Amygdala (tissue), 56 donors: Measurements from ENCODE around the gene DCC.

Experiments used
- DNase-seq, 56 donors: peaks; one replicate each; lab custom pipeline; 2025; lab: John Stamatoyannopoulos, UW

DCC gene

GRCh38 chr18:52339891-52340371 is at the start of gene DCC:
Gene DCC, plus strand, starts transcription at chr18:52340197. Its CDS starts 591 bp downstream, at chr18:52340788.
- DNase-seq = peak in 49 of 56 donors; percentile 7 to 82 (median 41)

- no peak for DNase-seq
Measured at GRCh38 chr18:52310651-52311050, 29.3 kb upstream of the DCC start.

GRCh38 chr18:52311331-52311730 is 28.7 kb upstream of the DCC start:
- no peak for DNase-seq

GRCh38 chr18:52312346-52312745 is 27.7 kb upstream of the DCC start:
- DNase-seq = no peak

GRCh38 chr18:52313213-52313612 is 26.8 kb upstream of the DCC start:
- DNase-seq = no peak

- DNase-seq = no peak
Measured at GRCh38 chr18:52319424-52319983, 20.5 kb upstream of the DCC start.

GRCh38 chr18:52322307-52322706 is 17.7 kb upstream of the DCC start:
- no peak for DNase-seq

- no peak for DNase-seq
Measured at GRCh38 chr18:52323802-52324201, 16.2 kb upstream of the DCC start.

GRCh38 chr18:52325997-52326396 is 14.0 kb upstream of the DCC start:
- DNase-seq = no peak

- no peak for DNase-seq
Measured at GRCh38 chr18:52333860-52334259, 6.1 kb upstream of the DCC start.

- no peak for DNase-seq
Measured at GRCh38 chr18:52334307-52334706, 5.7 kb upstream of the DCC start.

GRCh38 chr18:52334896-52335295 is 5.1 kb upstream of the DCC start:
- DNase-seq = no peak

GRCh38 chr18:52337276-52337675 is 2.7 kb upstream of the DCC start:
- no peak for DNase-seq

GRCh38 chr18:52340406-52341102 is 557 bp downstream of the DCC start:
- DNase-seq = peak in 2 of 56 donors; percentile 26 to 33

- DNase-seq = no peak
Measured at GRCh38 chr18:52341103-52341432, 1.1 kb downstream of the DCC start.

- peak in 35 of 56 donors; percentile 4 to 70 (median 32) for DNase-seq
Measured at GRCh38 chr18:52341608-52342381, 1.8 kb downstream of the DCC start.

GRCh38 chr18:52342456-52342855 is 2.5 kb downstream of the DCC start:
- DNase-seq = peak in 1 of 56 donors; percentile 53

GRCh38 chr18:52343138-52343537 is 3.1 kb downstream of the DCC start:
- DNase-seq = peak in 7 of 56 donors; percentile 1 to 30 (median 12)

- peak in 1 of 56 donors; percentile 1 for DNase-seq
Measured at GRCh38 chr18:52343731-52344340, 3.8 kb downstream of the DCC start.

GRCh38 chr18:52344881-52345280 is 4.9 kb downstream of the DCC start:
- DNase-seq = no peak

GRCh38 chr18:52345428-52345827 is 5.4 kb downstream of the DCC start:
- DNase-seq = no peak
